Endothelial cell of umbilical vein (primary cell): ENCODE data around the gene SLC22A3. TPM values are rescaled to one million over a fixed set of nuclear protein-coding genes. Genes with fewer than 3 reads are reported as not detected.

Experiments
- BruUV-seq: library from RNA; stranded (reverse); fragments of 400-500 nt; replicated peaks from 2 replicates; lab custom pipeline; 2021; lab: Mats Ljungman, UMichigan
- CTCF ChIA-PET: fragments of 300-600, 350-600 bp; sonication (Branson Sonifier 250); formaldehyde crosslinking; loops from one replicate; lab custom pipeline; 2021; ENCODE audit warnings: antibody characterized with exemption, inconsistent platforms; lab: Charles Lee
- POLR2A ChIA-PET: fragments of 300-600, 350-600 bp; sonication (Branson Sonifier 250); formaldehyde crosslinking; loops from one replicate; lab custom pipeline; 2021; ENCODE audit warnings: antibody characterized with exemption, inconsistent platforms; lab: Charles Lee
- DNase-seq: peaks from one replicate; pipeline ENCODE4 v3.0.0-alpha.2; 2011; ENCODE audit warnings: low read depth, low spot score
- FAIRE-seq: peaks from 2 replicates; lab custom pipeline; 2011; peaks lifted over from hg19 to GRCh38; lab: Jason Lieb, UNC
- H2AFZ ChIP-seq: 2 replicates; pipeline ENCODE4 v1.6.0; 2012; ENCODE audit warnings: low read depth, low read length, control low read depth, inconsistent platforms
- H3K27ac ChIP-seq: 2 replicates; pipeline ENCODE4 v1.5.1; 2011; ENCODE audit warnings: low read depth, mild to moderate bottlenecking, control low read depth, low read length, moderate library complexity; ENCODE audit not compliant: insufficient read depth
- H3K27me3 ChIP-seq, 2 experiments: 2 replicates each; pipeline versions ENCODE4 v1.6.0 to v1.6.1; 2011; ENCODE audit warnings: low read length in 2 of 2, mixed read lengths in 1 of 2; ENCODE audit not compliant: control insufficient read depth in 2 of 2, insufficient read depth in 2 of 2
- H3K36me3 ChIP-seq, 2 experiments: 2 replicates in 1 of 2; 3 replicates in 1 of 2; pipeline ENCODE4 v1.5.1; 2011; ENCODE audit warnings: low read length in 2 of 2, mild to moderate bottlenecking in 1 of 2, moderate library complexity in 1 of 2; ENCODE audit not compliant: control insufficient read depth in 2 of 2, insufficient read depth in 2 of 2; ENCODE audit errors: extremely low read depth in 1 of 2
- H3K4me1 ChIP-seq: 3 replicates; pipeline ENCODE4 v1.5.1; 2011; ENCODE audit warnings: mild to moderate bottlenecking, low read length; ENCODE audit not compliant: control insufficient read depth, insufficient read depth; ENCODE audit errors: extremely low read depth
- H3K4me2 ChIP-seq: 2 replicates; pipeline ENCODE4 v1.6.1; 2011; ENCODE audit warnings: low read length, control low read depth, mixed read lengths; ENCODE audit not compliant: insufficient read depth
- H3K4me3 ChIP-seq, 3 experiments: fragments of 200-600 bp in 1 of 3; sonication (generic), shearing (Covaris generic) in 1 of 3; replicated peaks in 1 of 3; 2 replicates each; pipeline ENCODE4 v1.5.1; 2011 to 2016; ENCODE audit warnings: control low read depth in 3 of 3, low read length in 3 of 3, mild to moderate bottlenecking in 2 of 3, inconsistent platforms in 1 of 3, low read depth in 1 of 3, moderate library complexity in 1 of 3; ENCODE audit not compliant: insufficient read depth in 1 of 3
- H3K79me2 ChIP-seq: 2 replicates; pipeline ENCODE4 v1.6.0; 2012; ENCODE audit warnings: low read length, inconsistent platforms; ENCODE audit not compliant: control insufficient read depth, insufficient read depth
- H3K9ac ChIP-seq: replicated peaks from 2 replicates; pipeline ENCODE3; 2011; ENCODE audit warnings: low read length, control low read depth; ENCODE audit not compliant: insufficient read depth; ENCODE audit errors: extremely low read depth
- H3K9me1 ChIP-seq: replicated peaks from 3 replicates; pipeline ENCODE4 v1.6.0; 2011; ENCODE audit warnings: mild to moderate bottlenecking, low read length; ENCODE audit not compliant: control insufficient read depth, insufficient read depth; ENCODE audit errors: extremely low read depth
- H3K9me3 ChIP-seq: replicated peaks from 2 replicates; pipeline ENCODE4 v1.5.1; 2012; ENCODE audit warnings: low read length, inconsistent platforms; ENCODE audit not compliant: control insufficient read depth, insufficient read depth
- H4K20me1 ChIP-seq: replicated peaks from 2 replicates; pipeline ENCODE3; 2011; ENCODE audit warnings: mild to moderate bottlenecking, low read length; ENCODE audit not compliant: control insufficient read depth, insufficient read depth; ENCODE audit errors: extremely low read depth
- EZH2 ChIP-seq: IDR thresholded peaks from 2 replicates; pipeline ENCODE4 v1.6.1; 2012; ENCODE audit warnings: borderline replicate concordance, low read depth, mild to moderate bottlenecking, moderate library complexity, low read length, inconsistent platforms; ENCODE audit not compliant: severe bottlenecking
- FOS ChIP-seq: IDR thresholded peaks from 2 replicates; pipeline ENCODE4 v1.6.1; 2011; ENCODE audit warnings: mild to moderate bottlenecking, low read length, moderate library complexity, borderline replicate concordance; ENCODE audit not compliant: insufficient read depth
- GATA2 ChIP-seq: IDR thresholded peaks from 2 replicates; pipeline ENCODE4 v1.7.0; 2011; ENCODE audit warnings: low read depth, mild to moderate bottlenecking, moderate library complexity, mixed read lengths, low read length; ENCODE audit not compliant: insufficient read length, insufficient read depth
- JUN ChIP-seq: IDR thresholded peaks from 2 replicates; pipeline ENCODE4 v1.6.1; 2011; ENCODE audit warnings: borderline replicate concordance, low read depth; ENCODE audit not compliant: insufficient read length, insufficient read depth
- MYC ChIP-seq: IDR thresholded peaks from one replicate; pipeline ENCODE4 v1.6.1; 2011; ENCODE audit warnings: mild to moderate bottlenecking, low read depth, low read length
- POLR2A ChIP-seq: IDR thresholded peaks from 2 replicates; pipeline ENCODE4 v1.6.1; 2012; ENCODE audit warnings: low read depth, mild to moderate bottlenecking, control low read depth, low read length
- POLR2AphosphoS5 ChIP-seq: IDR thresholded peaks from 2 replicates; pipeline ENCODE4 v1.6.1; 2012; ENCODE audit warnings: low read depth, mild to moderate bottlenecking, control low read depth, low read length, moderate library complexity; ENCODE audit not compliant: insufficient read depth
- dilution Hi-C: fragments of 300-500 bp; cut with MboI; formaldehyde crosslinking; loops from one replicate; pipeline ENCODE4 v1.15.0; 2019; ENCODE audit warnings: low sequenced_read_pairs; ENCODE audit not compliant: extremely low pct_ligation_motif_present
- intact Hi-C: fragments of 100-400 bp; cut with micrococcal nuclease; formaldehyde crosslinking; loops from one replicate; pipeline ENCODE4 v1.10.0; 2022
- polyA plus RNA-seq, 4 experiments: library from polyadenylated mRNA; depleted of rRNA in 3 of 4; stranded (reverse) in 3 of 4; unstranded in 1 of 4; fragments of >200 nt; gene quantifications; 2 replicates each; pipeline versions ENCODE4 v1.2.1 to v1.2.3, GENCODE V29; 2011 to 2012; ENCODE audit warnings: missing spikeins in 1 of 4
- total RNA-seq: library from RNA; stranded (reverse); gene quantifications from 2 replicates; pipeline ENCODE4 v1.2.3, GENCODE V29; 2021
- TF ChIP-seq, protein P1 (sequence below): IDR thresholded peaks from 2 replicates; pipeline ENCODE4 v1.6.1; 2011; ENCODE audit not compliant: insufficient read depth, insufficient read length
- TF ChIP-seq, protein P2 (sequence below), 2 donors: IDR thresholded peaks; 1 replicate in 1 of 2; 2 replicates in 1 of 2; pipeline ENCODE4 v1.5.1; 2011; ENCODE audit warnings: low read length in 2 of 2, mild to moderate bottlenecking in 2 of 2, moderate library complexity in 2 of 2, control low read depth in 1 of 2, inconsistent platforms in 1 of 2, low read depth in 1 of 2; ENCODE audit not compliant: insufficient read depth in 1 of 2; ENCODE audit errors: extremely low read depth in 1 of 2

The SLC22A3 gene
- total and polyA plus RNA-seq, 2 donors (not counting 3 experiments of a cell fraction or from before 2014, with no cell fraction given), result not detected

DNA sequence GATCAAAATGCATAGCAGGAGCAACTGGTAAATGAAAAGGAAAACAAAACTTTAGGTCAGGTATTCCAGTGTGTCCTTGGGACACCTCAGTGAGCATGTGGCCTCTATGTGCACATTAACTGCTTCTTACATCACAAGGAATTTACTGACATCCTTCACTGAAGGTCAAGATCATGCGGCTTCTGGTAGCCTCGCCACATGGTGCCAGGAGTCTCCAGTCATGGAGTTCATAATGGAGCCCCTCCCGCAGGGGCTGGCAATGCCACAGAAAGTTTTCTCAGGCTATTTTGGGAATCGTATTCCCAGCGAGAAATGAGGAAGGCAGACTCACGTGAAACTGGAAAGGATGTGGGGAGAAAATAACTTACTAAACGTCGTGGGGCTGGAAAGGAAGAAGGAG, 19.7 kb upstream of the SLC22A3 start:
- CTCF ChIA-PET, result no interaction called here
- FAIRE-seq, result no peak
- Histone ChIP-seq H3K79me2 (no peaks in the 10 kb centered on the region), H3K4me1 (no peaks in the 10 kb centered on the region), H3K4me2 (no peak overlapping the region), H4K20me1 (no peaks in the 10 kb centered on the region), H3K4me3 (no peak overlapping the region), H3K9me3 (peaks cover 2% of the 10 kb centered on the region), H3K36me3 (no peaks in the 10 kb centered on the region), H3K27me3 (no peaks in the 10 kb centered on the region), H3K27ac (no peak overlapping the region), H2AFZ (no peak overlapping the region), H3K9ac (no peak overlapping the region), H3K9me1 (no peaks in the 10 kb centered on the region)
- POLR2A ChIA-PET, result no interaction called here
- dilution Hi-C loops, result no loop called here
- intact Hi-C loops, result no loop called here
- DNase-seq, result no peak
- TF ChIP-seq MYC (no peak), JUN (no peak), GATA2 (no peak), EZH2 (no peak), FOS (no peak), POLR2AphosphoS5 (no peak)
- TF ChIP-seq, protein P1, sequence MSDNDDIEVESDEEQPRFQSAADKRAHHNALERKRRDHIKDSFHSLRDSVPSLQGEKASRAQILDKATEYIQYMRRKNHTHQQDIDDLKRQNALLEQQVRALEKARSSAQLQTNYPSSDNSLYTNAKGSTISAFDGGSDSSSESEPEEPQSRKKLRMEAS, result no peak
- no TSS peak for BruUV-seq

DNA sequence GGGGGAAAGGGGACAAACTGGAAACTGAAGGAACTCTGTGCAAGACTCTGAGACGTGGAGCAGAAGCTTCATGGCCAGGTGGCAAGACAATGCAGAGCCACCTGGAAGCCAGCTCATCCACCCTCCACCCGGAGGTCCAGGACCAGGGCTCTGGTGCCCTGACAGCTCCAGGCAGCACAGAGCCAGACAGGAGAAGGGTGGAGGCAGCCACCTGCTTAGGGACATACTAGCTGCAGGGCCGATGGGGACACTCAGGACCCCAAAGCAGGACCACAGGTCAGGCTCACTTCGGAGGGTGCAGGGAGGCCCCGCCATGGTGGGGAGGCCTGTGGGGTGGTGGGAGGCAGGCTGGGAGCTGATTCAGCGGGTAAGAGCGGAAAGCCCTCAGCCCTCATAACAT, 19.0 kb upstream of the SLC22A3 start:
- no peak for TF ChIP-seq POLR2A
- TF ChIP-seq JUN, result no peak
- TF ChIP-seq MYC, result no peak
- TF ChIP-seq, protein P2, sequence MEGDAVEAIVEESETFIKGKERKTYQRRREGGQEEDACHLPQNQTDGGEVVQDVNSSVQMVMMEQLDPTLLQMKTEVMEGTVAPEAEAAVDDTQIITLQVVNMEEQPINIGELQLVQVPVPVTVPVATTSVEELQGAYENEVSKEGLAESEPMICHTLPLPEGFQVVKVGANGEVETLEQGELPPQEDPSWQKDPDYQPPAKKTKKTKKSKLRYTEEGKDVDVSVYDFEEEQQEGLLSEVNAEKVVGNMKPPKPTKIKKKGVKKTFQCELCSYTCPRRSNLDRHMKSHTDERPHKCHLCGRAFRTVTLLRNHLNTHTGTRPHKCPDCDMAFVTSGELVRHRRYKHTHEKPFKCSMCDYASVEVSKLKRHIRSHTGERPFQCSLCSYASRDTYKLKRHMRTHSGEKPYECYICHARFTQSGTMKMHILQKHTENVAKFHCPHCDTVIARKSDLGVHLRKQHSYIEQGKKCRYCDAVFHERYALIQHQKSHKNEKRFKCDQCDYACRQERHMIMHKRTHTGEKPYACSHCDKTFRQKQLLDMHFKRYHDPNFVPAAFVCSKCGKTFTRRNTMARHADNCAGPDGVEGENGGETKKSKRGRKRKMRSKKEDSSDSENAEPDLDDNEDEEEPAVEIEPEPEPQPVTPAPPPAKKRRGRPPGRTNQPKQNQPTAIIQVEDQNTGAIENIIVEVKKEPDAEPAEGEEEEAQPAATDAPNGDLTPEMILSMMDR (IDR thresholded peaks at IDR 0.05; ENCODE audit: extremely low read depth in 1 of 2, insufficient read depth in 1 of 2, low read depth in 1 of 2, low read length in 2 of 2), result no peak
- no peak for TF ChIP-seq EZH2
- TF ChIP-seq, protein P1, result no peak
- no peak for TF ChIP-seq FOS
- TF ChIP-seq GATA2, result no peak
- no peak for TF ChIP-seq POLR2AphosphoS5
- Histone ChIP-seq H3K9me3 (peaks cover 2% of the 10 kb centered on the region), H3K9ac (no peak overlapping the region), H3K27ac (no peak overlapping the region), H3K36me3 (no peaks in the 10 kb centered on the region), H3K4me3 (no peak overlapping the region), H3K79me2 (no peaks in the 10 kb centered on the region), H3K9me1 (no peaks in the 10 kb centered on the region), H3K4me2 (no peak overlapping the region), H4K20me1 (no peaks in the 10 kb centered on the region), H3K27me3 (no peaks in the 10 kb centered on the region), H2AFZ (no peak overlapping the region), H3K4me1 (no peaks in the 10 kb centered on the region)
- DNase-seq (no peak), FAIRE-seq (no peak)
- dilution Hi-C loops, result no loop called here
- no TSS peak for BruUV-seq
- intact Hi-C loops, result no loop called here
- CTCF ChIA-PET, result no interaction called here
- POLR2A ChIA-PET, result no interaction called here
